AML-193 (cell line): ENCODE measurements around the gene HSD17B14.
A peak's percentile ranks its signal among the peaks of the same experiment; 100 is the strongest.
"Not testable (repeated sequence)": the region's sequence is repeated elsewhere in the genome, so short reads cannot be mapped to it uniquely, and the experiment has no call there.

Source experiments
- DNase-seq, 2 experiments: peaks; one replicate each; lab custom pipeline; 2025; lab: John Stamatoyannopoulos, UW

The HSD17B14 gene

GRCh38 chr19:48867123-48867745, 30.9 kb upstream of the HSD17B14 start:
- DNase-seq, result no peak

- DNase-seq, result no peak
Measured at GRCh38 chr19:48866692-48867091, 30.4 kb upstream of the HSD17B14 start.

GRCh38 chr19:48862827-48863226, 26.5 kb upstream of the HSD17B14 start:
- DNase-seq, result no peak

GRCh38 chr19:48861313-48861712, 25.0 kb upstream of the HSD17B14 start:
- DNase-seq, result no peak

GRCh38 chr19:48859711-48860572, 23.7 kb upstream of the HSD17B14 start:
- peak; percentile 71 to 79 for DNase-seq

GRCh38 chr19:48858984-48859710, 22.9 kb upstream of the HSD17B14 start:
- peak; percentile 12 to 31 for DNase-seq

- no peak for DNase-seq
Measured at GRCh38 chr19:48856921-48857320, 20.6 kb upstream of the HSD17B14 start.

- no peak for DNase-seq
Measured at GRCh38 chr19:48854103-48854502, 17.8 kb upstream of the HSD17B14 start.

GRCh38 chr19:48853483-48853882, 17.2 kb upstream of the HSD17B14 start:
- no peak for DNase-seq

GRCh38 chr19:48852292-48852691, 16.0 kb upstream of the HSD17B14 start:
- DNase-seq, result no peak

- DNase-seq, result not testable (repeated sequence)
Measured at GRCh38 chr19:48846659-48847058, 10.4 kb upstream of the HSD17B14 start.

- no peak for DNase-seq
Measured at GRCh38 chr19:48845384-48845783, 9.1 kb upstream of the HSD17B14 start.

GRCh38 chr19:48844472-48844871, 8.2 kb upstream of the HSD17B14 start:
- no peak for DNase-seq

- peak; percentile 25 to 30 for DNase-seq
Measured at GRCh38 chr19:48842789-48843162, 6.5 kb upstream of the HSD17B14 start.

GRCh38 chr19:48841571-48841970, 5.3 kb upstream of the HSD17B14 start:
- no peak for DNase-seq

- no peak for DNase-seq
Measured at GRCh38 chr19:48841047-48841446, 4.8 kb upstream of the HSD17B14 start.

GRCh38 chr19:48837687-48838086, 1.4 kb upstream of the HSD17B14 start:
- DNase-seq, result no peak

GRCh38 chr19:48837051-48837524, 797 bp upstream of the HSD17B14 start:
- peak; percentile 67 to 73 for DNase-seq

GRCh38 chr19:48835734-48836088, 580 bp downstream of the HSD17B14 start:
- peak; percentile 83 to 84 for DNase-seq

- no peak for DNase-seq
Measured at GRCh38 chr19:48833977-48834376, 2.3 kb downstream of the HSD17B14 start.

- no peak for DNase-seq
Measured at GRCh38 chr19:48833049-48833448, 3.2 kb downstream of the HSD17B14 start.

GRCh38 chr19:48830965-48831364, 5.3 kb downstream of the HSD17B14 start:
- no peak for DNase-seq

- no peak for DNase-seq
Measured at GRCh38 chr19:48830088-48830487, 6.2 kb downstream of the HSD17B14 start.
